Kidney (tissue), 14 donors: Measurements from ENCODE around the gene NT5C2. TPM values are rescaled to one million over a fixed set of nuclear protein-coding genes. Genes with fewer than 3 reads are reported as not detected.
"Not testable (repeated sequence)": the region's sequence is repeated elsewhere in the genome, so short reads cannot be mapped to it uniquely, and the experiment has no call there.

Source experiments
- DNase-seq, 5 donors: peaks; one replicate each; pipeline ENCODE4 v3.0.0-alpha.2; 2013 to 2020
- FAIRE-seq: peaks from 2 replicates; lab custom pipeline; 2012; peaks lifted over from hg19 to GRCh38; lab: Jason Lieb, UNC
- H3K27ac ChIP-seq, 2 donors: one replicate each; pipeline ENCODE4 v1.7.0; 2013; ENCODE audit warnings: low read depth in 2 of 2, low read length in 2 of 2, inconsistent platforms in 1 of 2
- H3K27me3 ChIP-seq: one replicate; pipeline ENCODE4 v1.7.1; 2013; ENCODE audit warnings: low read length, inconsistent platforms; ENCODE audit not compliant: control insufficient read depth, insufficient read depth
- H3K36me3 ChIP-seq, 3 donors: one replicate each; pipeline versions ENCODE4 v1.7.0 to v1.7.1; 2013; ENCODE audit warnings: low read length in 3 of 3, control low read depth in 1 of 3, inconsistent platforms in 1 of 3; ENCODE audit not compliant: insufficient read depth in 3 of 3, control insufficient read depth in 2 of 3
- H3K4me1 ChIP-seq, 3 donors: one replicate each; pipeline versions ENCODE4 v1.7.0 to v1.7.1; 2013; ENCODE audit warnings: low read length in 3 of 3, inconsistent platforms in 1 of 3, low read depth in 1 of 3; ENCODE audit not compliant: control insufficient read depth in 2 of 3, insufficient read depth in 2 of 3
- H3K4me3 ChIP-seq, 3 donors: one replicate each; pipeline versions ENCODE4 v1.7.0 to v1.8.1; 2013; ENCODE audit warnings: low read length in 3 of 3, control low read depth in 1 of 3, inconsistent platforms in 1 of 3
- H3K9ac ChIP-seq, 3 donors: one replicate each; pipeline versions ENCODE4 v1.7.0 to v1.7.1; 2013; ENCODE audit warnings: low read length in 3 of 3, control low read depth in 1 of 3, inconsistent platforms in 1 of 3
- H3K9me3 ChIP-seq, 3 donors: one replicate each; pipeline versions ENCODE4 v1.7.0 to v1.7.1; 2013; ENCODE audit warnings: low read length in 3 of 3, control low read depth in 1 of 3, inconsistent platforms in 1 of 3; ENCODE audit not compliant: control insufficient read depth in 2 of 3, insufficient read depth in 1 of 3
- intact Hi-C: fragments of 100-400 bp; cut with DNase I; formaldehyde crosslinking; loops from one replicate; pipeline ENCODE4 v1.11.1; 2022
- polyA plus RNA-seq: library from polyadenylated mRNA; stranded (reverse); fragments of 350-450 nt; fragmentation: Illumina TruSeq; extraction: RNeasy Lipid Tissue Mini Kit (QIAGEN cat#74804); gene quantifications from one replicate; pipeline ENCODE4 v1.2.3, GENCODE V29; 2014; ENCODE audit warnings: low read depth, low replicate concordance; ENCODE audit not compliant: insufficient read depth
- total RNA-seq: library from RNA; stranded (reverse); fragmentation: NEBNext Ultra II Directional; extraction: Animal tissue kit (Norgen Biotek cat#: 25700); gene quantifications from one replicate; pipeline ENCODE4 v1.2.1, GENCODE V29; 2021
- TF ChIP-seq, protein P1 (sequence below): IDR thresholded peaks from 3 replicates; pipeline ENCODE4 v1.5.1; 2012; ENCODE audit warnings: mild to moderate bottlenecking, moderate library complexity, borderline replicate concordance; ENCODE audit not compliant: insufficient read depth; ENCODE audit errors: extremely low read depth
- donor health status: control.
- donor health status: control.
- donor health status: control.
- donor health status: control.
- donor health status: control.
- donor health status: DM: yes; HTN: yes; CAD: no.
- donor health status: Normal renal cell carcinoma (clear cell type).

NT5C2 gene
- total and polyA plus RNA-seq, 2 donors from 2014 or later = 30.9 to 91.7 TPM

DNA sequence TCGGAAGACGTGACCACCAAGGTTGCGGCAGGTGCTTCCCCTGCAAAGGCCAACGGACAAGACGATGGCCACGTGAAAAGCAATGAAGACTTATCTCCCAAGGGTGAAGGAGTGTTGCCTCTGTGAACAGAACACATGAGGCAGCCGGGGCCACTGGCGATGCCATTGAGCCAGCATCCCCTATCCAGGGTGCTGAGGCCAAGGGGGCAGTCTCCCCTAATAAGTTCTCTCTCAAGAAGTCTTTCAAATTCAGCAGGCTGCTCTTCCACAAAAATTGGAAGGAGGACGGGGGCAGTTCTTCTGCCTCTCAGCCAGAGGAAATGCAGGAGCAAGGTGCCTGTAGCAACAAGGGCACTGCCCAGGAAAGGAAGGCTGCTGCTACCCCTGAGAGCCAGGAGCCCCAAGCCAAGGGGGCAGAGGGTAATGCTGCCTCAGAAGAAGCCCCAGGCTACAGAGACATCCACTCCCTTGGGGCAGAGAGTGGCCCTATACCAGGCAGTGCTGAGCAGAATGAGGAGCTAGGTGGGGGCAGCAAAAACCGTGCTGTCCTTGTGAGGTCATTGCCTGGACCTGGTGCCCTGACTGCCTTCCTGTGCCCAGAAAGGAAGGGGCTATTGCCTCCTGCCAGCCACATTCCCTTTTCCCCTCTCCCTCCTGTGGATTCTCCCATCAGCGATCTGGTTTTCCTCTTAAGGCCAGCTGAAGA, 17.3 kb downstream of the NT5C2 start:
- FAIRE-seq = no peak
- Histone ChIP-seq H3K27ac (no peak overlapping the region), H3K9ac (no peak overlapping the region), H3K27me3 (no peaks in the 10 kb centered on the region), H3K4me1 (peaks cover 0 to under 1% (median 0%) of the 10 kb centered on the region in 3 donors), H3K4me3 (no peak overlapping the region), H3K9me3 (no peaks in the 10 kb centered on the region), H3K36me3 (peaks cover 3 to 14% (median 12%) of the 10 kb centered on the region in 3 donors)
- TF ChIP-seq, protein P1, sequence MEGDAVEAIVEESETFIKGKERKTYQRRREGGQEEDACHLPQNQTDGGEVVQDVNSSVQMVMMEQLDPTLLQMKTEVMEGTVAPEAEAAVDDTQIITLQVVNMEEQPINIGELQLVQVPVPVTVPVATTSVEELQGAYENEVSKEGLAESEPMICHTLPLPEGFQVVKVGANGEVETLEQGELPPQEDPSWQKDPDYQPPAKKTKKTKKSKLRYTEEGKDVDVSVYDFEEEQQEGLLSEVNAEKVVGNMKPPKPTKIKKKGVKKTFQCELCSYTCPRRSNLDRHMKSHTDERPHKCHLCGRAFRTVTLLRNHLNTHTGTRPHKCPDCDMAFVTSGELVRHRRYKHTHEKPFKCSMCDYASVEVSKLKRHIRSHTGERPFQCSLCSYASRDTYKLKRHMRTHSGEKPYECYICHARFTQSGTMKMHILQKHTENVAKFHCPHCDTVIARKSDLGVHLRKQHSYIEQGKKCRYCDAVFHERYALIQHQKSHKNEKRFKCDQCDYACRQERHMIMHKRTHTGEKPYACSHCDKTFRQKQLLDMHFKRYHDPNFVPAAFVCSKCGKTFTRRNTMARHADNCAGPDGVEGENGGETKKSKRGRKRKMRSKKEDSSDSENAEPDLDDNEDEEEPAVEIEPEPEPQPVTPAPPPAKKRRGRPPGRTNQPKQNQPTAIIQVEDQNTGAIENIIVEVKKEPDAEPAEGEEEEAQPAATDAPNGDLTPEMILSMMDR = no peak
- intact Hi-C loops = no loop called here
- no peak for DNase-seq

DNA sequence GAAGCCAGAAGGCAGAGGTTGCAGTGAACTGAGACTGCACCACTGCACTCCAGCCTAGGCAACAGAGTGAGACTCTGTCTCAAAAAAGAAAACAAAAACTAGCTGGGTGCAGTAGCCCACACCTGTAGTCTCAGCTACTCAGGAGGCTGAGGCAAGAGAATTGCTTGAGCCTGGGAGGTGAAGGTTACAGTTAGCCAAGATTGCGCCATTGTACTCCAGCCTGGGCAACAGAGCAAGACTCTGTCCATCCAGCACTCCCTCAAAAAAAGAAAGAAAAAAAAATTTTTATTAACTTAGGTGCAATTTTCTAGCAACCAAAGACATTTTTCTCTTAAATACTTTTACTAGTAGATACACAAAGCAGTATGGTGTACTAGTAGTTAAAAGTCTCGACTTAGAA, 18.7 kb downstream of the NT5C2 start:
- FAIRE-seq, H3K4me1 ChIP-seq, H3K27ac ChIP-seq, H3K9ac ChIP-seq, H3K27me3 ChIP-seq, H3K9me3 ChIP-seq, H3K4me3 ChIP-seq, DNase-seq, intact Hi-C loops: not testable (repeated sequence)
- H3K36me3 ChIP-seq = peaks cover 0 to 14% (median 9%) of the 10 kb centered on the region in 3 donors

DNA sequence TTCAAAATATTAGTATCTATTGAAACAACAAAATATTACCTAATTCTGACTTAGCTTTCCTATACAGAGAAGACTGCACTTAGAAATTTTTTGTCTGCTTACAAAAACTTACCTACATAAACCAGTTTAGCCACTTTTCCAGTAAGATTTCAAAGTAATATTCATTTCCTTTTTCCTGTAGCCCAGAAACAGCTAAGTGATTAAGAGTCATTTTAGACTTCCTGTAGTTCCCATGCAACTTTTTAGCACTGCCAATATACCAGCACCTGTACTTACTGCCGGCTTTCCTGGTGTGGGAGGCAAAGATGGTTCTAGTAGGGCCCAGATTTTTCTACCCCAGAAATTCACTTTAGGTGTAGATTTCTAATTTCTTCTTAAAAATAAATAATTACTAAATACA, 21.8 kb downstream of the NT5C2 start:
- no peaks in the 10 kb centered on the region for H3K4me1 ChIP-seq
- H3K9me3 ChIP-seq = no peaks in the 10 kb centered on the region
- H3K4me3 ChIP-seq = no peak overlapping the region
- H3K27me3 ChIP-seq = no peaks in the 10 kb centered on the region
- intact Hi-C loops = no loop called here
- H3K27ac ChIP-seq = no peak overlapping the region
- FAIRE-seq (no peak), DNase-seq (peak in 2 of 5 donors; percentile 13 to 25)
- H3K36me3 ChIP-seq = peaks cover 0 to 11% (median 9%) of the 10 kb centered on the region in 3 donors
- TF ChIP-seq, protein P1 = no peak
- no peak overlapping the region for H3K9ac ChIP-seq

DNA sequence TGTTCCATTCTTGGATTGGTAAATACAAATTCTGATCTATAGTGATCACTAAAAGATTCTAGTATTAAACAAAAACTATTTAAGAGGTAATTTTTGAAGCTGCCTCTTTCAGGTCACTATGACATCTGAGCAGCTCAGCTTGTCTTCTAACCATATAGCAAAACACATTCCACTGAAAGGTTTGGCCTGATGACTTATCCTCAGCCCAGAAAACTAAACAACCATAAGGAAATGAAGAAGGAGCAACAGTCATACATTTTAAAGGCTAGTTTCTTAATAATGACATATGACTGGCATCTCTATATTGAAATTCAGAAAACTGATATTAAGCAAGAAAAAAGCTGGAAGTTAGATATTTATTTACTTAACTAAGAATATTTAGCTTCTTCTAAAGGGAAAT, 24.6 kb downstream of the NT5C2 start:
- Histone ChIP-seq H3K9me3 (no peaks in the 10 kb centered on the region), H3K9ac (no peak overlapping the region), H3K27me3 (no peaks in the 10 kb centered on the region), H3K4me3 (no peak overlapping the region), H3K27ac (no peak overlapping the region), H3K4me1 (no peaks in the 10 kb centered on the region), H3K36me3 (peaks cover 0 to 8% (median 0%) of the 10 kb centered on the region in 3 donors)
- no peak for DNase-seq
- intact Hi-C loops = no loop called here
- TF ChIP-seq, protein P1 = no peak
- FAIRE-seq = no peak

DNA sequence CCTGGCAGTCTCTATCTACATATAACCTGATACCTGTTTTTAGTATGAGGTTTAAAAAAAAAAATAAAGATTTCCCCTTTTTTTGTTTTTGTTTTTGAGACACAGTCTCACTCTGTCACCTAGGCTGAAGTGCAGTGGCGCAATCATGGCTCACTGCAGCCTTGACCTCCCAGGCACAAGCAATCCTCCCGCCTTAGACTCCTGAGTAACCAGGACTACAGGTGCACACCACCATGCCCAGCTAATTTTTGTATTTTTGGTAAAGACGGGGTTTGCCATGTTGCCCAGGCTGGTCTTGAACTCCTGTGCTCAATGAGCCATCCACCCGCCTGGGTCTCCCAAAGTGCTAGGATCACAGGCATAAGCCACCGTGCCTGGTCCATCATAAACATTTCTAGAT, 25.5 kb downstream of the NT5C2 start:
- H3K36me3 ChIP-seq, H3K9ac ChIP-seq, DNase-seq, H3K27ac ChIP-seq, H3K4me3 ChIP-seq, H3K27me3 ChIP-seq, intact Hi-C loops, H3K4me1 ChIP-seq, H3K9me3 ChIP-seq, FAIRE-seq: not testable (repeated sequence)
